ENCODE results near the gene ORC1.
"Not testable (repeated sequence)": the region's sequence is repeated elsewhere in the genome, so short reads cannot be mapped to it uniquely, and the experiment has no call there.

The ORC1 gene

DNA sequence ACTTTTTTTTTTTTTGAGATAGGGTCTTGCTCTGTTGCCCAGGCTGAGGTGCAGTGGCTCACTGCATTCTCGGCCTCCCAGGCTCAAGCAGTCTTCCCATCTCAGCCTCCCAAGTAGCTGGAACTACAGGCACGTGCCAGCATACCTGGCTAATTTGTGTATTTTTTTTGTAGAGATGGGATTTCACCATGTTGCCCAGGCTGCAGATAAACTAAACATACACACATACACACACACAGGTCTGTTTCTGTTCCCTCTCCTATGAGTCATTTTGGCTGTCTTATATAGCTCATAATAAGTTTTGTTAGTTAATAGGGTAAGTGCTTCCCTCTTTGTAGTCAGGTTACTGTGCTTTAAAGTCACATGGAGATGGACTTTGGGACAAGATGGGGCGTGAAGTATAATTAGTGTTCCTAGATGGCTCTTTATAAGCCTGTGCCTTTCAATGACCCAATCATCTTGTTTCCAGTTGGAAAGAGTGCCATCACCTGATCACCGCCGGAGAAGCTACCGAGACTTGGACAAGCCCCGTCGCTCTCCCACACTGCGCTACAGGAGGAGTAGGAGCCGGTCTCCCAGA lies 9.3 kb upstream of the ORC1 start:
- no peak for DNase-seq (ENCODE audit: low spot score in 2 of 2)
- Mint-ChIP-seq H3K36me3 (peaks cover 100% of the 10 kb centered on the region), H3K27ac (peak overlapping the region; percentile 78), H3K9me3 (no peaks in the 10 kb centered on the region), H3K4me3 (no peak overlapping the region), H3K4me1 (peaks cover 7% of the 10 kb centered on the region)
- no peak for ATAC-seq

DNA sequence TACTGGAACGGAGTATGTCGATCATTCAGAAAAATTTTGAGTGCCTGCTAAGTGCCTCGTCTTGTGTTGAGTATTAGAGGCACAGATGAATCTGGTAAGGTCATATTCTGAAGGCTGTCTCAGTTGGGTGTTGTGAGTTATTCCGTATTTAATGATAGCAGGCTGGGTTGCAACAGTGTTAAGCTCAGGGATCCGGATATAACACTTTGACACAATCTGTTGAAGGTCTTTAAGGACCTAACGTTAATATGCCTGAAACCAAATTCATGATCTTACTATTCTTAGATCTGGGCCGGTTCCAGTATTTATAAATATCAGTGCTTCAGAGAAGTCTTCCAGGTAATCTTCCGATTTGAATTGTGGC lies 734 bp upstream of the ORC1 start:
- peaks cover 95% of the 10 kb centered on the region for H3K36me3 Mint-ChIP-seq

DNA sequence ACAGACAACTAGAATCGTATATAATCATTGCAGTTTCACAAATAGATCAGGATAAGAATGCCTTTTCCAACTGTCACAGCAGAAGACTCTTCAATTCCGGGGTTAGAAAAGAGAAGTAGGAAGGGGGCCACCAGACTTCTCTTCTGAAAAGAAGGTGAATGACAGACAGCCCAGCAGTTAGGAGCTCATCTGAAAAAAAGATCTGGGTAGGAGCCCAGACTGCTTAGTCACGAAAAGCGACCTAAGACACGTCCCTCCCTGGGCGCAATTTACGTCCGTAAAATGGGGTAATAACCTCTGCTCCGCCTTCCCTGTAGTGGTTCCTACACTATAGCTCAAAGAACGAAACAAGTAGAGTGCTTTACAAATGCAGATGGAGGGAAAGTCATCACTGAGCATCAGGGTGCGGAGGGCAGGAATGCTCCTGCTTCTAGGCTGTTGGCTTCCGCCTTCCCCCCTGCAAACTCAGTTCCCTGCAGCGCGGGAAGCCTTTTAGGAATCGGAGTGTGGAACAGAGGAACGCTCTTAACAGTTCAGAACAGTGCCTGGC lies 582 bp downstream of the ORC1 start:
- Mint-ChIP-seq H3K36me3 (peaks cover 95% of the 10 kb centered on the region), H3K9me3 (no peaks in the 10 kb centered on the region), H3K4me1 (peaks cover 38% of the 10 kb centered on the region), H3K4me3 (peak overlapping the region; percentile 99), H3K27ac (peak overlapping the region; percentile 98)
- peak; percentile 77 for ATAC-seq
- DNase-seq (ENCODE audit: low spot score in 2 of 2): peak in 1 of 2 donors; percentile 25

More for the DNA sequence above, 734 bp upstream of the ORC1 start:
- Mint-ChIP-seq H3K4me1 (peaks cover 38% of the 10 kb centered on the region), H3K27ac (peak overlapping the region; percentile 98), H3K4me3 (peak overlapping the region; percentile 99), H3K9me3 (no peaks in the 10 kb centered on the region)
- DNase-seq (ENCODE audit: low spot score in 2 of 2) (no peak), ATAC-seq (no peak)

DNA sequence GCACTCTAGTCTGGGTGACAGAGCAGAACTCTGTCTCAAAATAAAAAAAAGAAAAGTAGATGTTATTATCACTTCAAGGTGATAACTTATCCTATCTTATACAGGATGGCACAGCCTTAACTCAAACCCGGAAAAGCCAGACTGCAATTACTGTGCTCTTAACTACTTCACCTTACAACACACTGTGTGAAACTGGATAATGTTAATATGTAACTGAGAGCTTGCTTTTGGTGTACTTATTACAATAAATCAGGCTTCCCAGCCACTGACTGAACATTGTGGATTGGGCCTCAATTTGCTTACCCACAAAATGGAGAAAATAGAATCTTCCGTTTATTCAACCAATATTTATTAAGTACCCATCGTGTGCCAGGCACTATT lies 1.4 kb downstream of the ORC1 start:
- Mint-ChIP-seq H3K36me3 (peaks cover 95% of the 10 kb centered on the region), H3K27ac (peak overlapping the region; percentile 98), H3K4me1 (peaks cover 38% of the 10 kb centered on the region), H3K9me3 (no peaks in the 10 kb centered on the region), H3K4me3 (peak overlapping the region; percentile 99)
- ATAC-seq: no peak
- DNase-seq (ENCODE audit: low spot score in 2 of 2): no peak

DNA sequence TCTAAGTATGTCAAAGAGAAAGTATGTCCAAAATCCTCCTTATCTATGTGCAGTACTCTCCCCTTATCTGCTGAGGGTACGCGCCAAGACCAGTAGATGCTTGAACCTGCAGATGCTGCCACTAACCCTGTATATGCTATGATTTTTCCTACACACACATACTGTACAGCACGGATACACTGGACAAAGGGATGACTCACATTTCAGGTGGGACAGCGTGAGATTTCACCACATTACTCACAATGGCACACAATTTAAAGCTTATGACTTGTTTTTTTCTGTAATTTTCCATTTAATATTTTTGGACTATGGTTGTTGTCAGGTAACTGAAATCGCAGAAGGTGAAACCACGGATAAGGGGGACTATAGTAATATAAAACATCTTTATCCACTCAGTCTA lies 4.1 kb downstream of the ORC1 start:
- DNase-seq (ENCODE audit: low spot score in 2 of 2) (no peak), ATAC-seq (no peak)
- Mint-ChIP-seq H3K4me1 (peaks cover 32% of the 10 kb centered on the region), H3K36me3 (peaks cover 95% of the 10 kb centered on the region), H3K9me3 (no peaks in the 10 kb centered on the region), H3K4me3 (no peak overlapping the region), H3K27ac (no peak overlapping the region)

DNA sequence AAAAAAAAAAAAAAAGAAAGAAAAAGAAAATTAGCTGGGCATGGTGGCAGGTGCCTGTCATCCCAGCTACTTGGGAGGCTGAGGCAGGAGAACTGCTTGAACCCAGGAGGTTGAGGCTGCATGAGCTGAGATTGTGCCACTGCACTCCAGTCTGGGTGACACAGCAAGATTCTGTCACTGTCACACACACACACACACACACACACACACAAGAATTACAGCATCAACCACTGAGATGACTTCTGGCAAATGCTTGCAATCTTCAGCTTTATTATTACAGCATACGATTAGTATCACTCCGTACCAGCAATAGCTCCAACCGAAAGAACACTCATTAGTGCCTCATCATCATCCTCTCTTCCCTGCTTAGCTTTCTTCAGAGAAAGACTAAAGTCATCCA lies 4.6 kb downstream of the ORC1 start:
- no peak overlapping the region for H3K4me3 Mint-ChIP-seq
- H3K4me1 Mint-ChIP-seq: peaks cover 32% of the 10 kb centered on the region
- H3K27ac Mint-ChIP-seq: no peak overlapping the region
- H3K36me3 Mint-ChIP-seq: peaks cover 97% of the 10 kb centered on the region
- no peaks in the 10 kb centered on the region for H3K9me3 Mint-ChIP-seq
- DNase-seq (ENCODE audit: low spot score in 2 of 2) (no peak), ATAC-seq (no peak)

DNA sequence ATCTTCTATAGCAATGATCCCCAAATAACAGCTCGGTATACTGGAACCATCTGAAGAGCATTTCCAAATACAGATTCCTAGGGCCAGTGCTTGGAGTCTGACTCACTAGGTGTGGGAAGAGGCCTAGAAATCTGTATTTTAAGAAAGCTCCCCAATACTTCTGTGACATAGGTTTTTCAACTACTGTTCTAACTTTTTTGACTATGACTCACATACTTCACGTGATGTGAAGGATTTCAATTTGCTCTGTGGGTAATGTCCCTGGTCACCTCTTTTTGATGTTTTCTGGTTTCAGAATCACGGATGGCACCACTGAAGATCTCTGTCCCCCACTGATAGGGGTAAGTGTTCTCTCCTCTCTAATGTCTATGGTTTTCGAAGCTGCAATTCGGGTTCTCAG lies 11.0 kb downstream of the ORC1 start:
- DNase-seq (ENCODE audit: low spot score in 2 of 2) (no peak), ATAC-seq (no peak)
- H3K9me3 Mint-ChIP-seq: no peaks in the 10 kb centered on the region
- H3K4me1 Mint-ChIP-seq: no peaks in the 10 kb centered on the region
- no peak overlapping the region for H3K4me3 Mint-ChIP-seq
- peaks cover 98% of the 10 kb centered on the region for H3K36me3 Mint-ChIP-seq
- H3K27ac Mint-ChIP-seq: no peak overlapping the region

DNA sequence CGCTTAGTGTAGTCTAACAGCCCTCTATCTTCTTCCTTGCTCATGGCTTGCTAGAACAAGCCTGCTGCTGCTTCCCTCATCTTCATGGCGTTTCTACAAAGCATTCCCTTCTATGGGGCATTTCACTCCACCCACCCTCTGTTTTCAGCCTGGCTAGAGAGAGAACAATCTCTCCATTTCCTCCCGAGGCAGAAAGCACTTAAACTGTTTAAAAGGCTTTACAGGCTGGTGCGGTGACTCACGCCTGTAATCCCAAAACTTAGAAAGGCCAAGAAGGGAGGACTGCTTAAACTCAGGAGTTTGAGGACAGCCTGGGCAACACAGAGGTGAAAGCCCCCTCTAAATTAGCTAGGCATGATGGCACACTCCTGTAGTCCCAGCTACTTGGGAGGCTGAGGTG lies 17.8 kb downstream of the ORC1 start:
- DNase-seq (ENCODE audit: low spot score in 2 of 2) (no peak), ATAC-seq (no peak)
- no peak overlapping the region for H3K4me3 Mint-ChIP-seq
- H3K27ac Mint-ChIP-seq: no peak overlapping the region
- no peaks in the 10 kb centered on the region for H3K9me3 Mint-ChIP-seq
- H3K4me1 Mint-ChIP-seq: no peaks in the 10 kb centered on the region
- H3K36me3 Mint-ChIP-seq: peaks cover 95% of the 10 kb centered on the region

DNA sequence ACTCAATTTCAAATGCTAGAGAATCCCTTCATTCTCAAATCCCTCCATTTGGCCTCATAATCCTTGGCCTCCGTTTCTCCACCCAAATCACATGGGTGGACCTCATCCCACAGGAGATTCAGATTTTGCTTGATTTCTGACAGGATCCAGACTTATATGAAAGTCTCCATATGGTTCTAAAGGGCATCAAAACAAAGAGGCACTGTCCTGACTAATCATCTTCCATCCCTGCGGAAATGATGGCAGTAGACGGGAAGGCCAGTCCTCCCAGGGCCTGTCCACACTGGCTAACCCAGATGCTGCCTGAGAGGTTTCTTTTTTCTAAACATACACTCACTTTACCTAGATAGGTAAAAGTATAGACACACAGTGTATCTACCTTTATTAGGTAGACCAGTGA lies 18.8 kb downstream of the ORC1 start:
- Mint-ChIP-seq H3K36me3 (peaks cover 93% of the 10 kb centered on the region), H3K27ac (no peak overlapping the region), H3K4me3 (no peak overlapping the region), H3K4me1 (no peaks in the 10 kb centered on the region), H3K9me3 (no peaks in the 10 kb centered on the region)
- no peak for ATAC-seq
- DNase-seq (ENCODE audit: low spot score in 2 of 2): no peak

DNA sequence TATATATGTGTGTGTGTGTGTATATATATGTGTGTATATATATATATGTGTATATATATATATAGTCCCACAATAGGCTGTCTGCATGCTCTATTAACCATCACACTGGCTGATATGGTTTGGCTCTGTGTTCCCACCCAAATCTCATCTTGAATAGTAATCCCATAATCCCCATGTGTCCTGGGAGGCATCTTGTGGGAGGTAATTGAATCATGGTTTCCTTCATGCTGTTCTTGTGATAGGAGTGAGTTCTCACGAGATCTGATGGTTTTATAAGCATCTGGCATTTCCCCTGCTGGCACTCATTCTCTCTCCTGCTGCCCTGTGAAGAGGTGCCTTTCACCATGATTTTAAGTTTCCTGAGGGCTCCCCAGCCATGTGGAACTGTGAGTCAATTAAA lies 34.4 kb downstream of the ORC1 start:
- not testable (repeated sequence) for H3K27ac Mint-ChIP-seq; DNase-seq (ENCODE audit: low spot score in 2 of 2)
- H3K4me1 Mint-ChIP-seq: peaks cover 19% of the 10 kb centered on the region

DNA sequence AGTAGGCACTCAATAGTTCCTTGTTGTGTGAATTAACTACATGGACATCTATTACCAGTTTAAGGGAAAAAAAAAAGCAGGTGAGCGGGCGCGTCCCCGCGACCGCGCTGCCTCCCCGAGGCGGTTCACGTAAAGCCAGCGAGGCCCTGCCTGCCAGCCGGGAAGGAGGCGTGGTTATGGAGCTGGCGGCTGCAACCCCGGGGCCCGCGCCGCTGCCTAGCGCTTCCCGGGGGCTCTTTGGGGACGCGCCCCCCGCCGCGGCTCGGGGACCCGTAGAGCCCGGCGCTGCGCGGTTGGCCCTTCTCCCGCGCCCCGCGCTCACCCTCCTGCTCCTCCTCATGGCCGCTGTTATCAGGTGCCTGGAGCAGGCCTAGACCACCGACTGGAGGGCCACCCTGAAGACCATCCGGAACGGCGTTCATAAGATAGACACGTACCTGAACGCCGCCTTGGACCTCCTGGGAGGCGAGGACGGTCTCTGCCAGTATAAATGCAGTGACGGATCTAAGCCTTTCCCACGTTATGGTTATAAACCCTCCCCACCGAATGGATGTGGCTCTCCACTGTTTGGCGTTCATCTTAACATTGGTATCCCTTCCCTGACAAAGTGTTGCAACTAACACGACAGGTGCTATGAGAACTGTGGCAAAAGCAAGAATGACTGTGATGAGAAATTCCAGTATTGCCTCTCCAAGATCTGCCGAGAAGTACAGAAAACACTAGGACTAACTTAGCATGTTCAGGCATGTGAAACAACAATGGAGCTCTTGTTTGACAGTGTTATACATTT lies 35.6 kb downstream of the ORC1 start:
- DNase-seq (ENCODE audit: low spot score in 2 of 2) (peak; percentile 18 to 68), ATAC-seq (no peak)
- peaks cover 51% of the 10 kb centered on the region for H3K36me3 Mint-ChIP-seq
- H3K9me3 Mint-ChIP-seq: no peaks in the 10 kb centered on the region
- peaks cover 28% of the 10 kb centered on the region for H3K4me1 Mint-ChIP-seq
- peak overlapping the region; percentile 44 for H3K4me3 Mint-ChIP-seq
- no peak overlapping the region for H3K27ac Mint-ChIP-seq

More for the DNA sequence above, 34.4 kb downstream of the ORC1 start:
- peaks cover 55% of the 10 kb centered on the region for H3K36me3 Mint-ChIP-seq
- not testable (repeated sequence) for H3K4me3 Mint-ChIP-seq, ATAC-seq, H3K9me3 Mint-ChIP-seq

DNA sequence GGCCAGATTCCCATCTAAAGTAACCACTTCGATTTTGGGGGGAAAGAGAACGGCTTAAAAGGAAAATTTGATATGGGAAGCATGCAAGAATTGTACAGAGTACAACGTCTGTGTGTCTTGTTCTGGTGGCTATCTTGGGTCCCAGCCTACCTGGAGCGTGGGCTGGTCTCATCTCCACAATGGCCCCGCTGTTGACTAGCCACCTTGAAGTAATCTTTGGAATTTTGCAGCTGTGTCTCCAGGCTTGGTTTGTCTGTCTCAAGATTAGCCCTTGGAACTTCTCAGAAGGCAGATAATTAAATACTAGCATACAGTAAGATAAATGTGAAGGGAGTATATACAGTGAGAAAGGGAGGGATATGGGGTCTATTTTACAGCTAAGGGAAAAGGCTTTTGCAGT lies 37.0 kb downstream of the ORC1 start:
- DNase-seq (ENCODE audit: low spot score in 2 of 2) (no peak), ATAC-seq (no peak)
- peak overlapping the region; percentile 98 for H3K4me3 Mint-ChIP-seq
- H3K27ac Mint-ChIP-seq: no peak overlapping the region
- no peaks in the 10 kb centered on the region for H3K9me3 Mint-ChIP-seq
- peaks cover 51% of the 10 kb centered on the region for H3K36me3 Mint-ChIP-seq
- H3K4me1 Mint-ChIP-seq: peaks cover 36% of the 10 kb centered on the region

DNA sequence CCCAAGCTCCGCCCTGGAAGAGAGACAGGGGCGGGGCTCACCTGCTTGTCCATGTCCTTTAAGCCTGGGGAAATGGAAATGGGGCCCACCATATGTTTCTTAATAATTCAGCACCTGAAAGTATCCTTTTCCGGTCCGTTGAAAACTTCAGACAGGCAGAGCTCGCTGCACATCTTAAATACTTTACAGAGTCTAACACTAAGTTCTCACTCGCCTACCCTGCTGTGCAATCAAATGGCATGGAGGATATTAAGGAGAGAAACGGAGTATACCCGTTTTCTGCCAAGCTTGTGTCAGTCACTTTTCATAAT lies 37.8 kb downstream of the ORC1 start:
- DNase-seq (ENCODE audit: low spot score in 2 of 2) (no peak), ATAC-seq (no peak)
- Mint-ChIP-seq H3K36me3 (peaks cover 54% of the 10 kb centered on the region), H3K4me3 (peak overlapping the region; percentile 98), H3K27ac (peak overlapping the region; percentile 99), H3K9me3 (no peaks in the 10 kb centered on the region), H3K4me1 (peaks cover 44% of the 10 kb centered on the region)

DNA sequence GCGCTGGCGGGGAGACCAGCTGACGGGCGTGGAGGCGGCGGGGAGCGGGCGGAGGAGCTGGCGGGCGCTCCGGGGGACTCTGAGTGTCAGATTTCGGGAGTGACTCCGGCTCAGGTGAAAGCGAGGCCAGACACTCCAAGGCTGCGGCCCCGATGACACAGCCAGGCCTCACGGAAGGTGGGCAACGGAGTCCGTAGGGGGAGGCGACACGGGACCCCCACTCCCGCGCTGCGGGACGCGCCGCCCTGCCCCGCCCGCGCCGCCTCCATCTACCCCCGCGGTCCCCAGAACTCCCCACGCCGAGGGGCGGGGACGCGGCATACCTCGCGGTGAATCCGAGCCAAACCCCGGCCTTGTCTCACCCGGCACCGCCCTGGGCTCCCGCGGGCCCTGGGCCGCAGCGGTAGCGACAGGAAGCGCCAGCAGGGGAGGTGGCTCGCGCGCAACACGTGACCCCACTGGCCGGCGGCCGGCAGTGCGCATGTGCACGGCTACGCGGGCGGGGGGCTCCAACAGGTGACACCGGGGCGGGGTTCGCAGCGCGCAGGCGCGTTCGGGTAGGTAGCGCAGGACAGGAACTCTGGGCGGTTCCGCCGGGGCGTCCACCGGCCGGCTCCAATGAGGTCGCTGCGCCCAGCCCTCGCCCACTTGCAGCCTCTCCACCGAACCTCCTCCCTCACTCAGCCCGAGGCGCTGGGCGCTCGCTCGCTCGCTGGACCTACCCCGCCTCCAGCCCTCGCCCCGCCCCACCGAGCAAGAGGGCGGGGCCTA lies 38.3 kb downstream of the ORC1 start, which contains the start of gene CC2D1B:
Gene CC2D1B (minus strand): TSS at position 460 of the 771 bp plus-strand sequence. CDS start 1,585 bp downstream, outside the sequence.
- peak within 1 kb of the TSS; percentile 99 for H3K27ac Mint-ChIP-seq
- DNase-seq (ENCODE audit: low spot score in 2 of 2) (peak; percentile 99 to 100), ATAC-seq (peak; percentile 96)
- no peaks in the 10 kb centered on the region for H3K9me3 Mint-ChIP-seq
- peaks cover 54% of the 10 kb centered on the region for H3K36me3 Mint-ChIP-seq
- H3K4me3 Mint-ChIP-seq: peak within 1 kb of the TSS; percentile 98
- H3K4me1 Mint-ChIP-seq: peaks cover 45% of the 10 kb centered on the region

DNA sequence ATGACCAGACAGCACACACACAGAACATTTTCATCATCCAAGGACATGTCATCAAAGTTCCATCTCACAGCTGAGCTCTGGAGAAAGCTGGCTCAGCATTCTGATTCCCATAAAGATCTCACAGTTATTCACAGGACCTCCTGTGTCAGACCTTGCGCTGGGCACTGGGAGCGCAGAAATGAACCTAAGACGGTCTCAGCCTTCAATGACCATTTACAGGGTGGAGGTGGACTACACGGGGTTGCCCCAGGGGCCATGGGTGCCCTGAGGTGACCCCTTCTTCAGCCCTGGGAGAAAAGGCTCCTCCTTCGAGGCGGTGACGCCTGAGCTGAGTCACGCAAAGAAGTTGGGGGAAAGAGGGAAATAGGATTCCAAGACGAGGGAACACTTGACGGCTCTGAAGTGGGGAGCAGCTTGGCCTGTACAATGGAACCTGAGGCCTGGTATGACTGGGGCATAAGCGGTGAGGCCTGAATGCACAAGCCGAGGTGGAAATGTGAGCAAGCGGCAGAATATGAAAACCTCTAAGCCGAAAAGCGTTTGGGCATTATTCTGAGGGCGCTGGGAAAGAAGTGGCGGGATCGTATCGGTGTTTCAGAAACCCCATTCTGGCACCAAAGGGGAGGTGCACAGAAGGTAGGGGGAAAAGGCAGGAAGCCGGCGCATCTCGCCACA lies 39.0 kb downstream of the ORC1 start:
- ATAC-seq: no peak
- DNase-seq (ENCODE audit: low spot score in 2 of 2): peak in 1 of 2 donors; percentile 64
- Mint-ChIP-seq H3K9me3 (no peaks in the 10 kb centered on the region), H3K36me3 (peaks cover 60% of the 10 kb centered on the region), H3K4me3 (peak overlapping the region; percentile 98), H3K27ac (peak overlapping the region; percentile 99), H3K4me1 (peaks cover 45% of the 10 kb centered on the region)

Measured in stimulated activated effector memory CD8-positive, alpha-beta T cell treated with anti-CD3 and anti-CD28 coated beads, Interleukin-12 subunit alpha, Interleukin-12 subunit beta, amount 100 ng/mL, for 72 hours (primary cell).